G401 (cell line): ENCODE measurements around the gene NYAP1. TPM values are rescaled to one million over a fixed set of nuclear protein-coding genes. Genes with fewer than 3 reads are reported as not detected.

ENCODE experiments used
- DNase-seq: peaks from one replicate; pipeline ENCODE4 v3.0.0-alpha.2; 2015; ENCODE audit warnings: low spot score
- in situ Hi-C: cut with HindIII; loops from 2 replicates; pipeline ENCODE4 v1.10.0; 2016; ENCODE audit warnings: low sequenced_read_pairs, mixed read lengths
- total RNA-seq: library from RNA; depleted of rRNA; stranded (reverse); fragments of >200 nt; shearing (Covaris generic); gene quantifications from 2 replicates; pipeline ENCODE4 v1.2.3, GENCODE V29; 2014

NYAP1 gene
- total RNA-seq, 1 experiment from 2014 or later = 17.3 TPM

GRCh38 chr7:100455206-100455605 lies 28.5 kb upstream of the NYAP1 start:
- no peak for DNase-seq
- in situ Hi-C loops = no loop called here

- no peak for DNase-seq
- in situ Hi-C loops = no loop called here
Measured at GRCh38 chr7:100456562-100456961, 27.2 kb upstream of the NYAP1 start.

- in situ Hi-C loops = no loop called here
- DNase-seq = no peak
Measured at GRCh38 chr7:100457033-100457432, 26.7 kb upstream of the NYAP1 start.

- in situ Hi-C loops = no loop called here
Measured at GRCh38 chr7:100464210-100464660, 19.5 kb upstream of the NYAP1 start, which contains the start of gene SPACDR. Gene SPACDR (minus strand): TSS chr7:100464260. CDS start chr7:100464025, 235 bp downstream.

GRCh38 chr7:100464791-100465190 lies 18.9 kb upstream of the NYAP1 start:
- in situ Hi-C loops = no loop called here
- DNase-seq = no peak

More at GRCh38 chr7:100464210-100464660, 19.5 kb upstream of the NYAP1 start, which contains the start of gene SPACDR:
- no peak for DNase-seq

GRCh38 chr7:100465299-100465698 lies 18.4 kb upstream of the NYAP1 start:
- no peak for DNase-seq
- in situ Hi-C loops = no loop called here

GRCh38 chr7:100465702-100466311 lies 17.9 kb upstream of the NYAP1 start:
- in situ Hi-C loops = no loop called here
- DNase-seq = peak; percentile 44

GRCh38 chr7:100466653-100467605 lies 16.8 kb upstream of the NYAP1 start:
- in situ Hi-C loops = no loop called here
- DNase-seq = no peak

- DNase-seq = peak; percentile 39
Measured at GRCh38 chr7:100467638-100468373, 15.9 kb upstream of the NYAP1 start.

GRCh38 chr7:100469227-100470044 lies 14.3 kb upstream of the NYAP1 start:
- peak; percentile 85 for DNase-seq
- in situ Hi-C loops = no loop called here

More at GRCh38 chr7:100467638-100468373, 15.9 kb upstream of the NYAP1 start:
- in situ Hi-C loops = no loop called here

GRCh38 chr7:100471021-100471420 lies 12.7 kb upstream of the NYAP1 start:
- in situ Hi-C loops = no loop called here
- no peak for DNase-seq

- DNase-seq = no peak
- in situ Hi-C loops = no loop called here
Measured at GRCh38 chr7:100472121-100472851, 11.4 kb upstream of the NYAP1 start.

- in situ Hi-C loops = no loop called here
- DNase-seq = no peak
Measured at GRCh38 chr7:100472854-100473499, 10.8 kb upstream of the NYAP1 start.

GRCh38 chr7:100475549-100475948 lies 8.2 kb upstream of the NYAP1 start:
- in situ Hi-C loops = no loop called here

GRCh38 chr7:100476101-100476780 lies 7.5 kb upstream of the NYAP1 start:
- in situ Hi-C loops = no loop called here
- no peak for DNase-seq

More at GRCh38 chr7:100475549-100475948, 8.2 kb upstream of the NYAP1 start:
- DNase-seq = no peak

- in situ Hi-C loops = no loop called here
- no peak for DNase-seq
Measured at GRCh38 chr7:100476903-100477870, 6.5 kb upstream of the NYAP1 start.
